ENCODE data around the gene ADSL. TPM values are rescaled to one million over a fixed set of nuclear protein-coding genes. Genes with fewer than 3 reads are reported as not detected.
A peak's percentile ranks its signal among the peaks of the same experiment; 100 is the strongest.

ADSL gene
- total RNA-seq, 6 experiments from 2014 or later = 60.6 to 73.8 (median 70.9) TPM

- H3K36me3 Mint-ChIP-seq (ENCODE audit: low read depth) = peaks cover 24% of the 10 kb centered on the region
- H3K4me3 Mint-ChIP-seq = no peak overlapping the region
- peaks cover 15% of the 10 kb centered on the region for H3K27me3 Mint-ChIP-seq (ENCODE audit: insufficient read depth)
- no peak overlapping the region for H3K27ac Mint-ChIP-seq
- H3K4me1 Mint-ChIP-seq (ENCODE audit: low read depth) = peaks cover 17% of the 10 kb centered on the region
- DNase-seq = no peak
- no peaks in the 10 kb centered on the region; the same call in 1 of the 2 replicates for H3K9me3 Mint-ChIP-seq
- no peak for TF ChIP-seq CTCF (IDR thresholded peaks at IDR 0.05)
Observed at GRCh38 chr22:40411506-40411861, 65.2 kb downstream of the ADSL start.

- DNase-seq = no peak
- Mint-ChIP-seq H3K4me1 (ENCODE audit: low read depth) (peaks cover 17% of the 10 kb centered on the region), H3K9me3 (no peaks in the 10 kb centered on the region; the same call in 1 of the 2 replicates), H3K27me3 (ENCODE audit: insufficient read depth) (peaks cover 11% of the 10 kb centered on the region), H3K36me3 (ENCODE audit: low read depth) (peaks cover 25% of the 10 kb centered on the region), H3K27ac (no peak overlapping the region), H3K4me3 (no peak overlapping the region)
- TF ChIP-seq CTCF (IDR thresholded peaks at IDR 0.05) = no peak
Observed at GRCh38 chr22:40412441-40412840, 66.1 kb downstream of the ADSL start.

- Mint-ChIP-seq H3K27ac (no peak overlapping the region), H3K4me1 (ENCODE audit: low read depth) (peaks cover 17% of the 10 kb centered on the region), H3K9me3 (no peaks in the 10 kb centered on the region; the same call in 1 of the 2 replicates), H3K36me3 (ENCODE audit: low read depth) (peaks cover 25% of the 10 kb centered on the region), H3K4me3 (no peak overlapping the region; the same call in 1 of the 2 replicates), H3K27me3 (ENCODE audit: insufficient read depth) (peaks cover 8% of the 10 kb centered on the region)
- TF ChIP-seq CTCF (IDR thresholded peaks at IDR 0.05) = no peak
- no peak for DNase-seq
Observed at GRCh38 chr22:40413873-40414272, 67.6 kb downstream of the ADSL start.

GRCh38 chr22:40414311-40414710, 68.0 kb downstream of the ADSL start:
- Mint-ChIP-seq H3K4me3 (no peak overlapping the region), H3K9me3 (no peaks in the 10 kb centered on the region; the same call in 1 of the 2 replicates), H3K27me3 (ENCODE audit: insufficient read depth) (peaks cover 8% of the 10 kb centered on the region), H3K4me1 (ENCODE audit: low read depth) (peaks cover 17% of the 10 kb centered on the region), H3K27ac (no peak overlapping the region), H3K36me3 (ENCODE audit: low read depth) (peaks cover 25% of the 10 kb centered on the region)
- no peak for DNase-seq
- TF ChIP-seq CTCF (IDR thresholded peaks at IDR 0.05) = no peak

- Mint-ChIP-seq H3K4me1 (ENCODE audit: low read depth) (peaks cover 15% of the 10 kb centered on the region), H3K27ac (peak overlapping the region; percentile 55), H3K4me3 (no peak overlapping the region; the same call in 1 of the 2 replicates), H3K9me3 (no peaks in the 10 kb centered on the region; the same call in 1 of the 2 replicates), H3K36me3 (ENCODE audit: low read depth) (peaks cover 25% of the 10 kb centered on the region), H3K27me3 (ENCODE audit: insufficient read depth) (peaks cover 8% of the 10 kb centered on the region)
- DNase-seq = no peak
- no peak for TF ChIP-seq CTCF (IDR thresholded peaks at IDR 0.05)
Observed at GRCh38 chr22:40414838-40415505, 68.7 kb downstream of the ADSL start.
